ENCODE data around the gene SPOCK3.

- TF ChIP-seq CTCF (IDR thresholded peaks at IDR 0.05; ENCODE audit: borderline replicate concordance, extremely low read depth, low read length, poor library complexity, severe bottlenecking) = no peak
- no peak for TF ChIP-seq EZH2 (IDR thresholded peaks at IDR 0.05; ENCODE audit: borderline replicate concordance, low read depth, low read length, severe bottlenecking)
Observed at GRCh38 chr4:167119392-167119791, 114.9 kb downstream of the SPOCK3 start.

All from DND-41 (cell line).